ENCODE measurements around the gene DOCK1.

DOCK1 gene

DNA sequence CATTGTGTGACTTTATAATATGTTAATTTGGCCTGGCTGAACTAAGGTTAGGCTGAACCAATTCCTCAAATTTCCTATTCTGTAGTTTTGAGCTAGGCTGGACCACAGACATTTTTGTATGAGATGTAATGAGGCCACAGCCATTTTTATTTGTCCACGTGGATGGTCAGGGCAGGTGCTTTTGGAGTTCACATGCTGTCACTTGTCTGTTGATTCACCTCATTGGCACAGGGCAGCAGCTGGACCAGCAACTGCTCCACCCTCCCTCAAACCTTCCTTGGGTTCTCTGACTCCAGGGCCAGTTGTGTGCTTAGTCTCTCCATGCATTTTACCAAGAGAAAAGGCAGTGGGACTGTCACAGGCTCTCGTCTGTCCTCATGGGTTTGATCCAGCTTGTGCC lies 567.7 kb downstream of the DOCK1 start:
- DNase-seq (no peak), ATAC-seq (ENCODE audit: insufficient read depth, low read depth) (no peak)
- H4K20me1 ChIP-seq (ENCODE audit: insufficient read depth, low read length): no peaks in the 10 kb centered on the region
- no peaks in the 10 kb centered on the region for H3K36me3 ChIP-seq (ENCODE audit: insufficient read depth, low read length)
- H3K27ac ChIP-seq (ENCODE audit: low read length): no peak overlapping the region
- TF ChIP-seq EZH2 (IDR thresholded peaks at IDR 0.05; ENCODE audit: borderline replicate concordance, low read depth, low read length, severe bottlenecking): no peak
- TF ChIP-seq, protein P1, sequence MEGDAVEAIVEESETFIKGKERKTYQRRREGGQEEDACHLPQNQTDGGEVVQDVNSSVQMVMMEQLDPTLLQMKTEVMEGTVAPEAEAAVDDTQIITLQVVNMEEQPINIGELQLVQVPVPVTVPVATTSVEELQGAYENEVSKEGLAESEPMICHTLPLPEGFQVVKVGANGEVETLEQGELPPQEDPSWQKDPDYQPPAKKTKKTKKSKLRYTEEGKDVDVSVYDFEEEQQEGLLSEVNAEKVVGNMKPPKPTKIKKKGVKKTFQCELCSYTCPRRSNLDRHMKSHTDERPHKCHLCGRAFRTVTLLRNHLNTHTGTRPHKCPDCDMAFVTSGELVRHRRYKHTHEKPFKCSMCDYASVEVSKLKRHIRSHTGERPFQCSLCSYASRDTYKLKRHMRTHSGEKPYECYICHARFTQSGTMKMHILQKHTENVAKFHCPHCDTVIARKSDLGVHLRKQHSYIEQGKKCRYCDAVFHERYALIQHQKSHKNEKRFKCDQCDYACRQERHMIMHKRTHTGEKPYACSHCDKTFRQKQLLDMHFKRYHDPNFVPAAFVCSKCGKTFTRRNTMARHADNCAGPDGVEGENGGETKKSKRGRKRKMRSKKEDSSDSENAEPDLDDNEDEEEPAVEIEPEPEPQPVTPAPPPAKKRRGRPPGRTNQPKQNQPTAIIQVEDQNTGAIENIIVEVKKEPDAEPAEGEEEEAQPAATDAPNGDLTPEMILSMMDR (IDR thresholded peaks at IDR 0.05; ENCODE audit: borderline replicate concordance, extremely low read depth, low read length, poor library complexity, severe bottlenecking): no peak
- no peaks in the 10 kb centered on the region for H3K4me1 ChIP-seq (ENCODE audit: insufficient read depth, low read length)
- no peaks in the 10 kb centered on the region for H3K27me3 ChIP-seq (ENCODE audit: insufficient read depth, low read length, poor library complexity)
- H3K4me3 ChIP-seq (ENCODE audit: low read depth in 1 of 2, low read length in 2 of 2): no peak overlapping the region
- H3K9me3 ChIP-seq (ENCODE audit: insufficient read depth, low read length, severe bottlenecking): no peaks in the 10 kb centered on the region
- H3K4me2 ChIP-seq (ENCODE audit: insufficient read depth, low read length): no peak overlapping the region
- H3K79me2 ChIP-seq (ENCODE audit: insufficient read depth, low read length): no peaks in the 10 kb centered on the region
- H3K9ac ChIP-seq (ENCODE audit: low read depth, low read length): no peak overlapping the region
- H2AFZ ChIP-seq (ENCODE audit: low read depth, low read length): no peak overlapping the region

DNA sequence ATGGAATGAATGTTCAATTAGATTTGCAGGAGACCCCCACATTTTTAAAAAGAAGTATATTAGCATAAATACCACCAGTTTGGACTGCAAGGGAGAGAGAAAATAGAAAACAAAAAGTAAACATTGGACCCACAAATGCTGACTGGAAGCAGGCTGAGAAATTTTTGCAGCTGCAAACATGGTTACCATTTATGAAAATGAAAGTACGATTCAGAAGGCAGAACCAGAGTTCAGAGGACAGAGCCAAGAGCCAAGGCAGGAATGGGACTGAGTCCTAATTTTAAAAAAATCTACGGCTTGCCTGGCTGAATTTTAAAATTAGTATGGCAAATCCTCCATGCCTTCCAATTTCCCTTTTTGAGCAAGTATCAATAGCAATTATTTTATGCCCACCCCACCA lies 569.3 kb downstream of the DOCK1 start:
- Histone ChIP-seq H3K27me3 (ENCODE audit: insufficient read depth, low read length, poor library complexity) (no peaks in the 10 kb centered on the region), H2AFZ (ENCODE audit: low read depth, low read length) (no peak overlapping the region), H3K4me1 (ENCODE audit: insufficient read depth, low read length) (no peaks in the 10 kb centered on the region), H3K36me3 (ENCODE audit: insufficient read depth, low read length) (no peaks in the 10 kb centered on the region), H4K20me1 (ENCODE audit: insufficient read depth, low read length) (no peaks in the 10 kb centered on the region), H3K27ac (ENCODE audit: low read length) (no peak overlapping the region), H3K9ac (ENCODE audit: low read depth, low read length) (no peak overlapping the region), H3K4me3 (ENCODE audit: low read depth in 1 of 2, low read length in 2 of 2) (no peak overlapping the region), H3K79me2 (ENCODE audit: insufficient read depth, low read length) (no peaks in the 10 kb centered on the region), H3K4me2 (ENCODE audit: insufficient read depth, low read length) (no peak overlapping the region), H3K9me3 (ENCODE audit: insufficient read depth, low read length, severe bottlenecking) (no peaks in the 10 kb centered on the region)
- no peak for TF ChIP-seq EZH2 (IDR thresholded peaks at IDR 0.05; ENCODE audit: borderline replicate concordance, low read depth, low read length, severe bottlenecking)
- TF ChIP-seq, protein P1 (IDR thresholded peaks at IDR 0.05; ENCODE audit: borderline replicate concordance, extremely low read depth, low read length, poor library complexity, severe bottlenecking): no peak
- DNase-seq (no peak), ATAC-seq (ENCODE audit: insufficient read depth, low read depth) (no peak)

DNA sequence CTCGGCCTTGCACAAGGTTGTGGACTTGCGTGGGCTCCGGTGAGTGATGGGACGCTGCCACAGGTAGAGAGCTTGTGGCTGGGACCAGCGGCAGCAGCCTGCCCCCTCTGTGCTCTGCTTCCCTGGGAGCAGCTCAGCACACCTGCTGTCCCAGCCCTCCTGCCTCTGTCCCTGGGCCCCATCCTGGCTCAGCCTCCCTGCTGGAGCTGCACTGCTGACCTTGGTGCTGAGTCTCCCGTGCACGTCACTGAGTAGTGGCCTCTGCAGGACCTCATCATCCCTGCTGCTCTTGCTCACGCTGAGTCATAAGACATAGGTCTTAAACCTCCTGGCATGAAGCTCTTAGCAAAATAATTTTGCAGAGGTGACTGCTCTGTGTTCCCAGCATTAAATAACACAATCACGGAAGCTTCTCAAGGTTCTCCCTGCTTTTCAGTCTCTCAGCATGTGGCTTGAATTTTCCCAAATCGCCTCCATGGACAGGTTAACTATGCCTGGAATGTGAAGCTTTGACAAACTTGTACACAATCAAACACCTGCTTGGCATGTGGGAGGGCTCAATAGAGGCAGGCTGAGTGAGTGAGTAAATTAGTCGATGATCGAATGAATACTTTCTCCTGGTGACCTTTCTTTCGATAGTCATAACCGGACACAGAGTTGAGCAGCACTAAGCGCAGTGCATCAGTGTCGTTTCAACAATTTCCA lies 580.1 kb downstream of the DOCK1 start:
- Histone ChIP-seq H3K4me3 (ENCODE audit: low read depth in 1 of 2, low read length in 2 of 2) (no peak overlapping the region), H3K27me3 (ENCODE audit: insufficient read depth, low read length, poor library complexity) (peaks cover 3% of the 10 kb centered on the region), H3K79me2 (ENCODE audit: insufficient read depth, low read length) (no peaks in the 10 kb centered on the region), H3K27ac (ENCODE audit: low read length) (no peak overlapping the region), H3K4me1 (ENCODE audit: insufficient read depth, low read length) (no peaks in the 10 kb centered on the region), H2AFZ (ENCODE audit: low read depth, low read length) (no peak overlapping the region), H3K36me3 (ENCODE audit: insufficient read depth, low read length) (no peaks in the 10 kb centered on the region), H3K9me3 (ENCODE audit: insufficient read depth, low read length, severe bottlenecking) (no peaks in the 10 kb centered on the region), H3K9ac (ENCODE audit: low read depth, low read length) (no peak overlapping the region), H3K4me2 (ENCODE audit: insufficient read depth, low read length) (no peak overlapping the region), H4K20me1 (ENCODE audit: insufficient read depth, low read length) (no peaks in the 10 kb centered on the region)
- ATAC-seq (ENCODE audit: insufficient read depth, low read depth) (no peak), DNase-seq (no peak)
- TF ChIP-seq, protein P1 (IDR thresholded peaks at IDR 0.05; ENCODE audit: borderline replicate concordance, extremely low read depth, low read length, poor library complexity, severe bottlenecking): no peak

Data from DND-41 (cell line).